ENCODE results near the gene GNB4. TPM values are rescaled to one million over a fixed set of nuclear protein-coding genes. Genes with fewer than 3 reads are reported as not detected.

The GNB4 gene
- 1 to 10 TPM; 6.2 to 7.1 TPM for total RNA-seq

GRCh38 chr3:179451265-179452175 lies at the start of gene GNB4:
Gene GNB4, minus strand, starts transcription at chr3:179451470. Its CDS starts 25,270 bp downstream, at chr3:179426200.
- H3K4me1 Mint-ChIP-seq = peaks cover 22% of the 10 kb centered on the region
- H3K9me3 Mint-ChIP-seq = no peaks in the 10 kb centered on the region
- H3K27ac Mint-ChIP-seq = peak within 1 kb of the TSS; percentile 82
- H3K27me3 Mint-ChIP-seq = peaks cover 61% of the 10 kb centered on the region
- POLR2A ChIA-PET = interaction anchor here (0.6 to 1.9 kb wide), 6 partner anchors 12 to 187 kb away, joined by 3 to 6 read pairs (median 4); partner anchors contain the start of genes ACTL6A and ZNF639
- DNase-seq (peak; percentile 79), ATAC-seq (ENCODE audit: low read depth) (peak; percentile 84)
- peak within 1 kb of the TSS; percentile 88 for H3K4me3 Mint-ChIP-seq
- peaks cover 2% of the 10 kb centered on the region for H3K36me3 Mint-ChIP-seq

DNA sequence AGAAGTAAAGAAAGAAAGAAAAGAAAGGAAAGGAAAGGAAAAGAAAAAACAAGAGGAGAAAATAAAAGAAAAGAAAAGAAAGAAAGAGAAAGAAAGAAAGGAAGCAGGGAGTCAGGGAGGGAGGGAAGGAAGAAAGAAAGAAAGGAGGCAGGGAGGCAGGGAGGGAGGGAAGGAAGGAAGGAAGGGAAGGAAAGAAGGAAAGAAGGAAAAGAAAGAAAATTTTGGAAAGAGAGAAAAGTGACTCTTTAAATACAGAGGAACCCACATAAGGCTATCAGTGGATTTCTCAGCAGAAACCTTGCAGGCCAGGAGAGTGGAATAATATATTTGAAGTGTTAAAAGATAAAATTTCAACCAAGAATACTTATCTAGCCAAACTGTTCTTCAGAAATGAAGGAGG lies 44.2 kb upstream of the GNB4 start:
- Mint-ChIP-seq H3K9me3 (peaks cover 24% of the 10 kb centered on the region), H3K4me1 (no peaks in the 10 kb centered on the region), H3K4me3 (no peak overlapping the region), H3K36me3 (no peaks in the 10 kb centered on the region), H3K27me3 (peaks cover 6% of the 10 kb centered on the region), H3K27ac (no peak overlapping the region)
- DNase-seq (no peak), ATAC-seq (ENCODE audit: low read depth) (no peak)
- POLR2A ChIA-PET = no interaction called here

GRCh38 chr3:179493260-179493659 lies 42.0 kb upstream of the GNB4 start:
- Mint-ChIP-seq H3K4me1 (no peaks in the 10 kb centered on the region), H3K36me3 (no peaks in the 10 kb centered on the region), H3K27ac (no peak overlapping the region), H3K9me3 (peaks cover 26% of the 10 kb centered on the region), H3K4me3 (no peak overlapping the region), H3K27me3 (peaks cover 6% of the 10 kb centered on the region)
- ATAC-seq (ENCODE audit: low read depth) (no peak), DNase-seq (no peak)
- POLR2A ChIA-PET = no interaction called here

GRCh38 chr3:179488213-179488612 lies 36.9 kb upstream of the GNB4 start:
- H3K27me3 Mint-ChIP-seq = peaks cover 3% of the 10 kb centered on the region
- H3K4me1 Mint-ChIP-seq = no peaks in the 10 kb centered on the region
- no peaks in the 10 kb centered on the region for H3K36me3 Mint-ChIP-seq
- peaks cover 10% of the 10 kb centered on the region for H3K9me3 Mint-ChIP-seq
- ATAC-seq (ENCODE audit: low read depth) (no peak), DNase-seq (no peak)
- POLR2A ChIA-PET = no interaction called here
- no peak overlapping the region for H3K27ac Mint-ChIP-seq
- H3K4me3 Mint-ChIP-seq = no peak overlapping the region

GRCh38 chr3:179486806-179487205 lies 35.5 kb upstream of the GNB4 start:
- DNase-seq = no peak
- POLR2A ChIA-PET = no interaction called here
- ATAC-seq (ENCODE audit: low read depth) = no peak

GRCh38 chr3:179482857-179483256 lies 31.6 kb upstream of the GNB4 start:
- H3K27me3 Mint-ChIP-seq = peaks cover 9% of the 10 kb centered on the region
- H3K27ac Mint-ChIP-seq = no peak overlapping the region
- DNase-seq (no peak), ATAC-seq (ENCODE audit: low read depth) (no peak)
- POLR2A ChIA-PET = no interaction called here
- H3K4me1 Mint-ChIP-seq = no peaks in the 10 kb centered on the region
- H3K4me3 Mint-ChIP-seq = no peak overlapping the region
- peaks cover 2% of the 10 kb centered on the region for H3K9me3 Mint-ChIP-seq
- no peaks in the 10 kb centered on the region for H3K36me3 Mint-ChIP-seq

More at GRCh38 chr3:179486806-179487205, 35.5 kb upstream of the GNB4 start:
- H3K27me3 Mint-ChIP-seq = peaks cover 3% of the 10 kb centered on the region
- H3K4me1 Mint-ChIP-seq = no peaks in the 10 kb centered on the region
- no peak overlapping the region for H3K4me3 Mint-ChIP-seq
- no peak overlapping the region for H3K27ac Mint-ChIP-seq
- no peaks in the 10 kb centered on the region for H3K36me3 Mint-ChIP-seq
- H3K9me3 Mint-ChIP-seq = peaks cover 6% of the 10 kb centered on the region

DNA sequence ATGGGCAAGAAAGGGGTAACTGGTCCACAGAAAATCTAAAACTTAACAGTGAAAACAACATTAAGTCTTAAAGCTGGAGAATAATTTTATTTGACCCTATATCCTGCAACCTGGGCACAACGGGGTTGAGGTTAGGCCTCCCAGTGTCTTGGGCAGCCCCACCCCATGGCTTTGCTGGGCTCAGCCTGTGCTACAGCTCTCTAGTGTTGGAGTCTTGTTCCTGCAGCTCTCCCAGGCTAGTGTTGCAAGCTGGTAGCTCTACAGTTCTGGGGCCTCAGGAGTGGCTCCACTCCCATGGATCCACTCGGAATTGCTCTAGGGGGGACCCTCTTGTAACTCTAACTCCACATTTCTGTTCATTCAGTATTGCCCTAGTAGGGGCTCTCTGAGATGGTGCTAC lies 24.9 kb upstream of the GNB4 start:
- no peaks in the 10 kb centered on the region for H3K36me3 Mint-ChIP-seq
- H3K4me3 Mint-ChIP-seq = no peak overlapping the region
- H3K9me3 Mint-ChIP-seq = peaks cover 2% of the 10 kb centered on the region
- H3K4me1 Mint-ChIP-seq = no peaks in the 10 kb centered on the region
- POLR2A ChIA-PET = no interaction called here
- ATAC-seq (ENCODE audit: low read depth) = no peak
- H3K27me3 Mint-ChIP-seq = peaks cover 7% of the 10 kb centered on the region
- H3K27ac Mint-ChIP-seq = no peak overlapping the region
- no peak for DNase-seq

DNA sequence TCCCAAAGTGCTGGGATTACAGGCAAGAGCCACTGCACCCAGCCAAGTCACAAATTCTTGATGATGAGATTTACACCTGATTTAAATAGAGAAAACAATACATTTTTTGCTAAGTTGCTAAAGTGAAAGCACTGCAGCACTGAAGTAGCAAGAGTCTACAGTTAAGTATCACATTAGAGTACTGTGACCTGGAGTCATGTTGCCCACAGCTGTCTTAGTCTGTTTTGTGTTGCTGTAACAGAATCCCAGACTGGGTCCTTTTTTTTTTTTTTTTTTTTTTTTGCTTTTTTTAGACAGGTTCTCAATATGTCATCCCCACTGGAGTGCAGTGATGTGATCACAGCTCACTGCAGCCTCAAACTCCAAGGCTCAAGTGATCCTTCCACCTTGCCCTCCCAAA lies 23.2 kb upstream of the GNB4 start:
- POLR2A ChIA-PET = no interaction called here
- Mint-ChIP-seq H3K27ac (no peak overlapping the region), H3K36me3 (no peaks in the 10 kb centered on the region)

DNA sequence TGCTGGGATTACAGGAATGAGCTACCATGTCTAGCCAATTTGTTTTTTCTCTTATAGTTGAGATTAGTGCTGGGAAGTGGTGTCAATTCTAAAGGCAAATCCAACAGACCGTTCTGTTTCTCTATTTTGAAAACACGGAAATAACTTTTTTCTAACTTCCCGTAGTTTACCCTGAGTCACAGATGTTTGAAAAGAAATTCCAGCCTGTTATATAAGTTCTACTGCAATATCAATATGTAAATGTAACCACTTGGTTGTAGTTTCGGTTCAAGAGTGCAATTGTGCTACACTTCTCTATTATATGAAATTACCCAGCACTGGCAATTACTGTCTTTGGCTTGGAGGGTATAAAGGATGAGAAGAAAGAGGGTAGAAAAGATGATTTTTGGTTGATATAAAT lies 22.3 kb upstream of the GNB4 start:
- no peaks in the 10 kb centered on the region for H3K4me1 Mint-ChIP-seq
- no peaks in the 10 kb centered on the region for H3K36me3 Mint-ChIP-seq
- no peaks in the 10 kb centered on the region for H3K9me3 Mint-ChIP-seq
- H3K27ac Mint-ChIP-seq = no peak overlapping the region
- POLR2A ChIA-PET = no interaction called here
- DNase-seq = no peak
- no peak overlapping the region for H3K4me3 Mint-ChIP-seq
- ATAC-seq (ENCODE audit: low read depth) = no peak
- H3K27me3 Mint-ChIP-seq = no peaks in the 10 kb centered on the region

More for the DNA sequence above, 23.2 kb upstream of the GNB4 start:
- ATAC-seq (ENCODE audit: low read depth) (no peak), DNase-seq (no peak)
- Mint-ChIP-seq H3K4me1 (no peaks in the 10 kb centered on the region), H3K9me3 (no peaks in the 10 kb centered on the region), H3K27me3 (peaks cover 4% of the 10 kb centered on the region), H3K4me3 (no peak overlapping the region)

GRCh38 chr3:179464323-179465092 lies 13.2 kb upstream of the GNB4 start:
- Mint-ChIP-seq H3K4me1 (peaks cover 9% of the 10 kb centered on the region), H3K36me3 (no peaks in the 10 kb centered on the region), H3K27ac (peak overlapping the region; percentile 19), H3K27me3 (peaks cover 13% of the 10 kb centered on the region), H3K9me3 (no peaks in the 10 kb centered on the region), H3K4me3 (peak overlapping the region; percentile 59)
- DNase-seq = peak; percentile 31
- POLR2A ChIA-PET = interaction anchor here (1.1 kb wide), 1 partner anchor 13 kb away, joined by 5 read pairs; the partner anchor contains the start of gene GNB4
- ATAC-seq (ENCODE audit: low read depth) = peak; percentile 73

DNA sequence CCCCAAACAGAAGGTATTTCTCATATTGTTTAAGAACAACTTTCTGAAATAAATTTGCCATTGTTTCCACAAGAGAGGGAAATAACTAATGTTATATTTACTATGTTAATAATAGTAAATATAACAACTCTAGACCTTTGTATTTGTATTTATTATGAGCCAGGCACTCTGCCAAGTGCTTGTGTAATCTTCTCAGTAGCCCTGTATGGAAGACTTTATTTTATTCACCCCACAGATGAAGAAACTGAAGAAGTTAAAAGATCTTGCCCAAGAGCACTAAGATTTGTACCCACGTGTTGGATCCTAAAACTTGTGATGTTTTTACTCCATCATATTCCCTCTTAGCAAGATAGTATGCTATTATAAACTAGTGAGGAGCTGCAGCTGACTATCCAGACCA lies 12.0 kb upstream of the GNB4 start:
- POLR2A ChIA-PET = interaction anchor here (0.6 kb wide), 1 partner anchor 190 kb away, joined by 3 read pairs; no protein-coding TSS in a partner anchor
- no peak overlapping the region for H3K4me3 Mint-ChIP-seq
- no peak for DNase-seq
- no peaks in the 10 kb centered on the region for H3K36me3 Mint-ChIP-seq
- H3K27me3 Mint-ChIP-seq = peaks cover 13% of the 10 kb centered on the region
- no peak for ATAC-seq (ENCODE audit: low read depth)
- H3K27ac Mint-ChIP-seq = no peak overlapping the region
- H3K9me3 Mint-ChIP-seq = no peaks in the 10 kb centered on the region
- H3K4me1 Mint-ChIP-seq = peaks cover 9% of the 10 kb centered on the region

- no peak for DNase-seq
- POLR2A ChIA-PET = no interaction called here
- ATAC-seq (ENCODE audit: low read depth) = no peak
- no peak overlapping the region for H3K27ac Mint-ChIP-seq
- no peaks in the 10 kb centered on the region for H3K36me3 Mint-ChIP-seq
- no peaks in the 10 kb centered on the region for H3K9me3 Mint-ChIP-seq
- peaks cover 9% of the 10 kb centered on the region for H3K4me1 Mint-ChIP-seq
- H3K4me3 Mint-ChIP-seq = no peak overlapping the region
- peaks cover 38% of the 10 kb centered on the region for H3K27me3 Mint-ChIP-seq
Measured at GRCh38 chr3:179460260-179460659, 9.0 kb upstream of the GNB4 start.

- peaks cover 5% of the 10 kb centered on the region for H3K4me1 Mint-ChIP-seq
- DNase-seq (no peak), ATAC-seq (ENCODE audit: low read depth) (no peak)
- H3K27me3 Mint-ChIP-seq = peaks cover 66% of the 10 kb centered on the region
- H3K9me3 Mint-ChIP-seq = no peaks in the 10 kb centered on the region
- H3K4me3 Mint-ChIP-seq = no peak overlapping the region
- POLR2A ChIA-PET = no interaction called here
- H3K27ac Mint-ChIP-seq = no peak overlapping the region
- H3K36me3 Mint-ChIP-seq = no peaks in the 10 kb centered on the region
Measured at GRCh38 chr3:179455954-179456353, 4.7 kb upstream of the GNB4 start.
